Measurements from ENCODE around the gene P2RY11.
A peak's percentile ranks its signal among the peaks of the same experiment; 100 is the strongest.

Gene P2RY11

DNA sequence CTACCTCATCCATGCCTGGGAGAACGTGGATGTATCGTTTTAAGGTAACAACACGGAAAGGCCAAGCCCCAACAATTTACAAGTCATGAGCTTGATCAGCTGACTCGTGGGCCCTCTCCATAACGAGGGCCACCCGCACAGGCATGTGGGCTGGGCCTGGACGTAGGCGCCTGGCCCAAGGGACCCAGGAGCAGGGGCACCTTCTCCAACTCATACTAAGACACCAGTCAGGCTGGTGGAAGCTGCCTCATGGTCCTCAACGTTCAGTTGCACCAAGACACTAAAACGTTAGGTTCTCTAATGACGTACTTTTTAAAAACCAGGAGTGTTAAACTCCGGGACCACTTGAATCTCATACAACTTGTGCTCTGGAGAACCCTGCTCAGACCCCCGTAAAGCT, 30.0 kb downstream of the P2RY11 start:
- no peak for DNase-seq (ENCODE audit: low read depth)

DNA sequence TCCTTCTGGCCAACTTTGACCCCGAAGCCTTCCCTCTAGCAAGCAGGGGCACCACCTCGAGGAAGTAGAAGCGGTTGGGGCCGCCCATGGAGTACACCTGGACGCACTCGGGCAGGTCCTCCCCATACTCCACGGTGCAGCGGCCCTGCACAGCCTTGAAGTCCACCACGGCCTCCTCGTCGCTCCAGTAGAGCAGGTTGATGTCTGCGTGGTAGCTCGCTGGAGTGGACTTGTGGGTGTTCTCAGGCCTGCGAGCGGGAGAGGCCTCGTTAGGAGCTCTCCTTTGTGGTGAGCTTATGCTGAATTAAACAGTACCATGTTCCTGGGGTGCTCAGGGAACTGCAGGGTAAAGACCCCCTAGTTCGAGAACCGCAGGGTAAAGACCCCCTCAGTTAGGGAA, 30.5 kb downstream of the P2RY11 start:
- DNase-seq (ENCODE audit: low read depth): no peak

DNA sequence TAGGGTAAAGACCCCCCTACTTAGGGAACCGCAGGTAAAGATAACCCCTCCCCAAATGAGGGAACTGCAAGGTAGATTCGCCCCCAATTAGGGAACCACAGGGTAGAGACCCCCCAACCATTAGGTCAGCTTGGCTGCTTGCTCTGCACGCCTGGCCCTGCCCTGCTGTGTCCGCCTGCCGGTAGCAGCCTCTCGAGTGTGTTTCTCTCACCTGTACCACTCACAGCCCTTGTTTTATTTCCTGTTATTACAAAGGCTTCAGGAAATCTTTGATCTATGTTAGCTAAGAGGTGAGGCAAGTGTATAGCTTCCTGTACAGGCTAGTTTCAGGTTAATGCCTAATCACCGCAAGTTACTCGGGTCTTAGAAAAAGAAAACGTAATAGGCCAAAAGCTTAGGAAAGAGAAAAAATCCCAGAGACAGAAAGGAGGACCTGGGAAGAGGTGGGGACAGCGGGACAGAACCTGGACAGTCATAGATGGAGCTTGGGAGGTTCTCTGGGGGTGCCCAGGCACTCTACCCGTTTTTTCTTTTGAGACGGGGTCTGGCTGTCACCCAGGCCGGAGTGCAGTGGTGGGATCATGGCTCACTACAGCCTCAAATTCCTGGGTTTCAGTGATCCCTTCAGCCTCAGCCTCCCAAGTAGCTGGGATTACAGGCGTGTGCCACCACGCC, 31.3 kb downstream of the P2RY11 start:
- peak; percentile 26 for DNase-seq (ENCODE audit: low read depth)

GRCh38 chr19:10143681-10144080, 32.2 kb downstream of the P2RY11 start:
- no peak for DNase-seq (ENCODE audit: low read depth)

- no peak for DNase-seq (ENCODE audit: low read depth)
These were observed 32.9 kb downstream of the P2RY11 start for GRCh38 chr19:10144361-10144760.

- DNase-seq (ENCODE audit: low read depth): no peak
These were observed 33.5 kb downstream of the P2RY11 start for GRCh38 chr19:10145031-10145430.

DNA sequence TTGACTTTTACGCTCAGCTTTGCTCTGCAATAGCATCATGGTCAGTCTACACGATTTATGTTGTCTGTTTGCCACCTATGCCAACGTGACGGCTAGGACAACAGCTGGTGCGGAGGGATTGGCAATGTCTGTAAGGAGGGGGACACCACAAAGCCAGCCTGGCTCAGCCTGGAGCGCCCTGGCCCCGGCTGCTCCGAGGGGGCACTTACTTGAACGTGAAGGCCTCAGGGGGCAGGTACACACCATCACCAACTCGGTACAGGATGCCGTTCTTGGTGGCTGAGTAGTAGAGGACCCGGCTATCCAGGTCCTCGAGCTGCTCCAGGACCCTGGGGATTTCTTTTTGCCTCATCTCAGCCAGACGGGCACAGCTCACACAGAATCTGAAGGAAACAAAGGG, 34.6 kb downstream of the P2RY11 start:
- DNase-seq (ENCODE audit: low read depth): no peak

DNA sequence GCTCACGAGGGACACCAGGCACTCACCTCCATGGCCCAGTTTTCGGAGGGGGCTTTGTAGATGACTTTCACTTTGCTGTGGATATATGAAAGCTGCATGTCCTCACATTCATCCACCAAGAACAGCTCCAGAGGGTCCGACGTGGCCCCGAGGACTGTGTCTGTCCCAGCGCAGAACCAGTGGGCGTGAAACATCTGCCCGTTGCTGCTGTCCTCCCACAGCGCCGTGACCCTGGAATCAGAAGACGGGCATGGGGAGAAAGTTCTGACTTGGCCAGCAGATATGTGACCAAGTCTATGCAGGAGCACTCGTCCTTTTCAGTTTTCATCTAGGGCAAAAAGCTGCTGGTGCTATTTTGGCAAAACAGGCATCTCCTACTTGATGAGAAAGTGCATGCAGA, 37.9 kb downstream of the P2RY11 start:
- no peak for DNase-seq (ENCODE audit: low read depth)

DNA sequence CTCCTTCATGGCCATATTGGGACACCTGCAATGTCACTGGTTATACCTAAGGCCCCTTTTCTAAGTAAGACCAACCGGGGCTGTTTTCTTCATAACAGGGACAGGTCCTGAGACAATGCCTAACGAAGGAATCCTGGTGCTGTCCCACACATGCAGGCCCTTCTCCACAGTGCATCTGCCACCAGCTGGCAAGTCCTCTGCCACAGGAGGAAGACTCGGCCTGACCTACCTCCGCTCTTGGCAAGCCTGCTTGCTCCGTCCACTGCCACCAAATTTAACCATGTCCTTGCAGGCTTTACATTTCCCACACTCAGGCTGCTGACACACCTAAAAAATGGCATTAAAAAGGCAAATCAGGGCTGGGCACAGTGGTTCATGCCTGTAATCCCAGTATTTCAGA, 40.0 kb downstream of the P2RY11 start:
- DNase-seq (ENCODE audit: low read depth): no peak

- DNase-seq (ENCODE audit: low read depth): no peak
These were observed 40.6 kb downstream of the P2RY11 start for GRCh38 chr19:10152100-10152499.

DNA sequence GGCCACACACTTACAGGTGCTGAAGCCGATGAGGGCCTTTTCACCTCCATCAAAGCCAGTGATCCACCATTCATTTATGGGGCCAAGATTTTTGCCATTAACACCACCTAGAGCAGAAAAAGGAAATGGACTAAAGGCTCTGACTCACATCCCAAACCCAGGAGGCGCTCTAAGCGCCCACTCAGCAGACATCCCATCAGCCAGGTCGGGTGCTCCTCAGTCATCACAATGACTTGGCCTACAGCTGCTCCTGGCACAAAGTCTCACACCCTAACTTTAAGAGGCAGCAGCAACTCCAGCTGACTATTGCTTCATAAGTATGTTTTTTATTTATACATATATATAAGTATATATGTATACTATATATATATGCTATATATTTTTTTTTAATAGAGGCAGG, 44.3 kb downstream of the P2RY11 start:
- DNase-seq (ENCODE audit: low read depth): no peak

GRCh38 chr19:10158071-10158470, 46.6 kb downstream of the P2RY11 start:
- no peak for DNase-seq (ENCODE audit: low read depth)

- DNase-seq (ENCODE audit: low read depth): no peak
These were observed 47.0 kb downstream of the P2RY11 start for GRCh38 chr19:10158485-10158884.

- no peak for DNase-seq (ENCODE audit: low read depth)
These were observed 48.1 kb downstream of the P2RY11 start for GRCh38 chr19:10159610-10160009.

DNA sequence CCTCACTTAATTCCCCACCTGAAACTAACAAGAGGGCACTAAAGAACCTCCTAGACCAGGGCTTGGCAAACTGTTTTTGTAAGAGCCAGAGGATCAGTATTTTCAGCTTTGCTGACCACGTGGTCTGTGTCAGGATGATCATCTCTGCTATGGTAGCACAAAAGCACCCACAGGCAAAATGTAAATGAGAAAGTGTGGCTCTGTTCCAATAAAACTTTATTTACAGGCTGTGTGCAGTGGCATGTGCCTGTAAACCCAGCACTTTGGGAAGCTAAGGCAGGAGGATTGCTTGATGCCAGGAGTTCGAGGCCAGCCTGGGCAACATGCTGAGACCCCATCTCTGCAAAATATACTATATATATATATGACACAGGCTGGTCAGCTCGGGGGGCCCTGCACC, 52.0 kb downstream of the P2RY11 start:
- DNase-seq (ENCODE audit: low read depth): no peak

All from activated T-cell treated with anti-CD3 and anti-CD28 coated beads for 1 hour (primary cell).